Liver (tissue), 9 donors: Measurements from ENCODE around the gene PIP4K2A. TPM values are rescaled to one million over a fixed set of nuclear protein-coding genes. Genes with fewer than 3 reads are reported as not detected.
A peak's percentile ranks its signal among the peaks of the same experiment; 100 is the strongest.

ENCODE experiments used
- DNase-seq: peaks from one replicate; pipeline ENCODE4 v3.0.0-alpha.2; 2017; ENCODE audit warnings: low spot score
- H3K27ac ChIP-seq, 2 donors: one replicate each; pipeline ENCODE4 v1.7.0; 2013; ENCODE audit warnings: inconsistent platforms in 2 of 2, low read length in 2 of 2, control low read depth in 1 of 2, low read depth in 1 of 2, mild to moderate bottlenecking in 1 of 2
- H3K27me3 ChIP-seq, 4 donors: one replicate each; pipeline versions ENCODE4 v1.6.1 to v1.7.0; 2013; ENCODE audit warnings: low read length in 3 of 4, inconsistent platforms in 1 of 4, mild to moderate bottlenecking in 1 of 4, moderate library complexity in 1 of 4; ENCODE audit not compliant: control insufficient read depth in 4 of 4, insufficient read depth in 4 of 4
- H3K36me3 ChIP-seq, 4 donors: one replicate each; pipeline versions ENCODE4 v1.6.1 to v1.7.0; 2013; ENCODE audit warnings: low read length in 3 of 4, mild to moderate bottlenecking in 3 of 4, low read depth in 1 of 4, moderate library complexity in 1 of 4; ENCODE audit not compliant: control insufficient read depth in 4 of 4, insufficient read depth in 3 of 4
- H3K4me1 ChIP-seq, 4 donors: one replicate each; pipeline versions ENCODE4 v1.6.1 to v1.7.0; 2013; ENCODE audit warnings: low read length in 3 of 4, mild to moderate bottlenecking in 3 of 4, moderate library complexity in 1 of 4; ENCODE audit not compliant: control insufficient read depth in 4 of 4, insufficient read depth in 4 of 4
- H3K4me3 ChIP-seq, 3 donors: one replicate each; pipeline versions ENCODE4 v1.6.1 to v1.7.0; 2013; ENCODE audit warnings: low read length in 3 of 3, control low read depth in 1 of 3, low read depth in 1 of 3, mild to moderate bottlenecking in 1 of 3
- H3K9ac ChIP-seq, 2 donors: one replicate each; pipeline ENCODE4 v1.7.0; 2013; ENCODE audit warnings: low read length in 2 of 2, mild to moderate bottlenecking in 2 of 2, moderate library complexity in 2 of 2, control low read depth in 1 of 2, low read depth in 1 of 2
- H3K9me3 ChIP-seq, 4 donors: one replicate each; pipeline versions ENCODE4 v1.6.1 to v1.7.0; 2013; ENCODE audit warnings: low read length in 3 of 4; ENCODE audit not compliant: control insufficient read depth in 4 of 4
- CTCF ChIP-seq: fragments of 150-350 bp; IDR thresholded peaks from 2 replicates; pipeline ENCODE4 v1.5.1; 2017; ENCODE audit warnings: improper control_type of control experiment, low read depth, low read length; ENCODE audit not compliant: missing input control
- EGR1 ChIP-seq, 2 donors: IDR thresholded peaks; 2 replicates each; pipeline ENCODE4 v1.6.1; 2016 to 2018; ENCODE audit warnings: antibody characterized with exemption in 2 of 2, low read depth in 2 of 2
- FOXA1 ChIP-seq: IDR thresholded peaks from 2 replicates; pipeline ENCODE4 v1.6.1; 2016; ENCODE audit warnings: antibody characterized with exemption
- FOXA2 ChIP-seq: IDR thresholded peaks from 2 replicates; pipeline ENCODE4 v1.6.1; 2016; ENCODE audit warnings: antibody characterized with exemption
- GABPA ChIP-seq, 2 donors: IDR thresholded peaks in 1 of 2; conservative IDR thresholded peaks in 1 of 2; 2 replicates each; pipeline ENCODE4 v1.6.1; 2016; ENCODE audit warnings: antibody characterized with exemption in 2 of 2, mild to moderate bottlenecking in 1 of 2, moderate library complexity in 1 of 2
- HNF4A ChIP-seq, 2 donors: conservative IDR thresholded peaks; 2 replicates each; pipeline ENCODE4 v1.6.1; 2016; ENCODE audit warnings: antibody characterized with exemption in 2 of 2, mild to moderate bottlenecking in 2 of 2
- HNF4G ChIP-seq: IDR thresholded peaks from 2 replicates; pipeline ENCODE4 v1.6.1; 2016; ENCODE audit warnings: antibody characterized with exemption
- JUND ChIP-seq, 2 donors: IDR thresholded peaks; 2 replicates each; pipeline ENCODE4 v1.6.1; 2016; ENCODE audit warnings: antibody characterized with exemption in 2 of 2
- NR2F2 ChIP-seq: IDR thresholded peaks from 2 replicates; pipeline ENCODE4 v1.6.1; 2016; ENCODE audit warnings: antibody characterized with exemption
- RAD21 ChIP-seq, 2 donors: IDR thresholded peaks; 2 replicates each; pipeline ENCODE4 v1.6.1; 2016; ENCODE audit warnings: antibody characterized with exemption in 2 of 2, mild to moderate bottlenecking in 2 of 2
- RXRA ChIP-seq, 2 donors: IDR thresholded peaks; 2 replicates each; pipeline ENCODE4 v1.6.1; 2017 to 2018; ENCODE audit warnings: antibody characterized with exemption in 2 of 2, mild to moderate bottlenecking in 1 of 2
- SP1 ChIP-seq: IDR thresholded peaks from 2 replicates; pipeline ENCODE4 v1.6.1; 2018; ENCODE audit warnings: antibody characterized with exemption, mild to moderate bottlenecking
- TAF1 ChIP-seq: conservative IDR thresholded peaks from 2 replicates; pipeline ENCODE4 v1.6.1; 2016; ENCODE audit warnings: antibody characterized with exemption, mild to moderate bottlenecking
- YY1 ChIP-seq: IDR thresholded peaks from 2 replicates; pipeline ENCODE4 v1.6.1; 2016; ENCODE audit warnings: antibody characterized with exemption, mild to moderate bottlenecking
- WGBS: extraction: QIAGEN DNeasy Blood & Tissue Kit; methylation state at CpG from one replicate; pipeline ENCODE4 v1.1.7; 2013; 5-methylcytosine and 5-hydroxymethylcytosine counted together
- polyA plus RNA-seq, 2 donors: library from polyadenylated mRNA; stranded (reverse) in 1 of 2; unstranded in 1 of 2; fragments of 200-250 nt in 1 of 2; fragments of >200 nt in 1 of 2; fragmentation: Nextera tagmentation in 1 of 2; extraction: Ambion mirVana in 1 of 2; gene quantifications; one replicate each; pipeline versions ENCODE4 v1.2.1 to v1.2.3, GENCODE V29; 2013 to 2015
- total RNA-seq, 2 donors: library from RNA; depleted of rRNA; stranded (reverse); fragments of >200 nt; gene quantifications; one replicate each; pipeline ENCODE4 v1.2.3, GENCODE V29; 2014
- TF ChIP-seq, protein P1 (sequence below): IDR thresholded peaks from 2 replicates; pipeline ENCODE4 v1.6.1; 2016; ENCODE audit warnings: antibody characterized with exemption
- TF ChIP-seq, protein P2 (sequence below): IDR thresholded peaks from 2 replicates; pipeline ENCODE4 v1.6.1; 2016; ENCODE audit warnings: antibody characterized with exemption
- TF ChIP-seq, protein P3 (sequence below): IDR thresholded peaks from 2 replicates; pipeline ENCODE4 v1.6.1; 2016; ENCODE audit warnings: antibody characterized with exemption
- TF ChIP-seq, protein P4 (sequence below): IDR thresholded peaks from 2 replicates; pipeline ENCODE4 v1.6.1; 2016; ENCODE audit warnings: antibody characterized with exemption, mild to moderate bottlenecking
- donor health status: healthy.
- donor health status: healthy.
- donor health status: healthy.
- donor health status: healthy.
- donor health status: healthy.

PIP4K2A gene
- total and polyA plus RNA-seq, 4 donors = 6.4 to 53.7 (median 8.6) TPM

DNA sequence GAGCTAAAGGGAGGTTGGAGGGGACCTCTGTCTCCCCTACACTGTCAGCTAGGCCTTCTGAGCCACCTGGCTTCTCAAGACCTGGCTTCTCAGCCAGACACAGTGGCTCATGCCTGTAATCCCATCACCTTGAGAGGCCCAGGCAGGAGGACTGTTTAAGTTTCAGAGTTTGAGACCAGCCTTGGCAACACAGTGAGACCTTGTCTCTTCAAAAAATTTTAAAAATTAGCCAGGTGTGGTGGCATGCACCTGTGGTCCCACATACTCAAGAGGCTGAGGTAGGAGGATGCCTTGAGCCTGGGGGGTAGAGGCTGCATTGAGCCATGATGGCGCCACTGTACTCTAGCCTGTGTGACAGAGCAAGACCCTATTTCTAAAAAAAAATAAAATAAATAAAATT lies 33.1 kb downstream of the PIP4K2A start:
- no peaks in the 10 kb centered on the region for H3K36me3 ChIP-seq
- H3K27me3 ChIP-seq = no peaks in the 10 kb centered on the region
- H3K9ac ChIP-seq = no peak overlapping the region
- H3K4me1 ChIP-seq = peaks cover 4 to 27% (median 18%) of the 10 kb centered on the region in 4 donors
- no peak overlapping the region for H3K4me3 ChIP-seq
- DNase-seq = no peak
- H3K27ac ChIP-seq = peak overlapping the region; percentile 51
- H3K9me3 ChIP-seq = no peaks in the 10 kb centered on the region
- TF ChIP-seq, protein P1, sequence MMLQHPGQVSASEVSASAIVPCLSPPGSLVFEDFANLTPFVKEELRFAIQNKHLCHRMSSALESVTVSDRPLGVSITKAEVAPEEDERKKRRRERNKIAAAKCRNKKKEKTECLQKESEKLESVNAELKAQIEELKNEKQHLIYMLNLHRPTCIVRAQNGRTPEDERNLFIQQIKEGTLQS = no peak
- TF ChIP-seq FOXA2 (no peak), HNF4A (conservative IDR thresholded peaks at IDR 0.05) (no peak), RAD21 (IDR thresholded peaks at IDR 0.05) (no peak), GABPA (IDR thresholded peaks at IDR 0.05 in 1 of 2, conservative IDR thresholded peaks at IDR 0.05 in 1 of 2) (no peak), HNF4G (no peak), NR2F2 (no peak), JUND (IDR thresholded peaks at IDR 0.05) (no peak), EGR1 (IDR thresholded peaks at IDR 0.05; ENCODE audit: low read depth in 2 of 2) (no peak), RXRA (IDR thresholded peaks at IDR 0.05) (no peak)
- TF ChIP-seq, protein P2, sequence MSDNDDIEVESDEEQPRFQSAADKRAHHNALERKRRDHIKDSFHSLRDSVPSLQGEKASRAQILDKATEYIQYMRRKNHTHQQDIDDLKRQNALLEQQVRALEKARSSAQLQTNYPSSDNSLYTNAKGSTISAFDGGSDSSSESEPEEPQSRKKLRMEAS = no peak
- WGBS = 96% methylated on average over 1 of the region's 1 CpG

DNA sequence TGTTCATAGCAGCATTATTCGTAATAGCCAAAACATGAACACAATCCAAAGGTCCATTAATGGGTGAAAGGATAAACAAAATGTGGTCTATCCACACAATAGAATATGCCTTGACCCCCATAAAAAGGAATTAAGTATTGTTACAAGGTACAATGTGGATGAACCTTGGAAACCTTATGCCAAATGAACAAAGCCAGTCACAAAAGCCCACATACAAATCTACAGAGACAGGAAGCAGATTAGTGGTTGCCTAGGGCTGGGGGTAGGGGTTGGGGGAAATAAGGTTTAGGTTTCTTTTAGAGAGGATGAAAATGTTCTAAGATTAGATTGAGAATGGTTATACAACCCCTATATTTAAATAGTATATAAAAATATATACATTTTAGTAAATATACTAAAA lies 34.8 kb downstream of the PIP4K2A start:
- no peak for DNase-seq
- H3K4me1 ChIP-seq = peaks cover 4 to 27% (median 21%) of the 10 kb centered on the region in 4 donors
- WGBS = 99% methylated on average over 1 of the region's 1 CpG
- no peaks in the 10 kb centered on the region for H3K36me3 ChIP-seq
- TF ChIP-seq JUND (IDR thresholded peaks at IDR 0.05) (no peak), TAF1 (no peak)
- H3K27ac ChIP-seq = no peak overlapping the region
- no peak overlapping the region for H3K9ac ChIP-seq
- no peaks in the 10 kb centered on the region for H3K9me3 ChIP-seq
- no peaks in the 10 kb centered on the region for H3K27me3 ChIP-seq
- H3K4me3 ChIP-seq = no peak overlapping the region

GRCh38 chr10:22677333-22677732 lies 37.0 kb downstream of the PIP4K2A start:
- Histone ChIP-seq H3K4me1 (peaks cover 2 to 11% (median 7%) of the 10 kb centered on the region in 4 donors), H3K9ac (no peak overlapping the region), H3K9me3 (no peaks in the 10 kb centered on the region), H3K4me3 (no peak overlapping the region), H3K36me3 (no peaks in the 10 kb centered on the region), H3K27ac (no peak overlapping the region), H3K27me3 (no peaks in the 10 kb centered on the region)
- TF ChIP-seq, protein P3, sequence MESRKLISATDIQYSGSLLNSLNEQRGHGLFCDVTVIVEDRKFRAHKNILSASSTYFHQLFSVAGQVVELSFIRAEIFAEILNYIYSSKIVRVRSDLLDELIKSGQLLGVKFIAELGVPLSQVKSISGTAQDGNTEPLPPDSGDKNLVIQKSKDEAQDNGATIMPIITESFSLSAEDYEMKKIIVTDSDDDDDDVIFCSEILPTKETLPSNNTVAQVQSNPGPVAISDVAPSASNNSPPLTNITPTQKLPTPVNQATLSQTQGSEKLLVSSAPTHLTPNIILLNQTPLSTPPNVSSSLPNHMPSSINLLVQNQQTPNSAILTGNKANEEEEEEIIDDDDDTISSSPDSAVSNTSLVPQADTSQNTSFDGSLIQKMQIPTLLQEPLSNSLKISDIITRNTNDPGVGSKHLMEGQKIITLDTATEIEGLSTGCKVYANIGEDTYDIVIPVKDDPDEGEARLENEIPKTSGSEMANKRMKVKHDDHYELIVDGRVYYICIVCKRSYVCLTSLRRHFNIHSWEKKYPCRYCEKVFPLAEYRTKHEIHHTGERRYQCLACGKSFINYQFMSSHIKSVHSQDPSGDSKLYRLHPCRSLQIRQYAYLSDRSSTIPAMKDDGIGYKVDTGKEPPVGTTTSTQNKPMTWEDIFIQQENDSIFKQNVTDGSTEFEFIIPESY = no peak
- no peak for TF ChIP-seq JUND (IDR thresholded peaks at IDR 0.05)
- no peak for TF ChIP-seq CTCF
- TF ChIP-seq RAD21 (IDR thresholded peaks at IDR 0.05) = no peak
- TF ChIP-seq, protein P1 = no peak
- no peak for TF ChIP-seq EGR1 (IDR thresholded peaks at IDR 0.05; ENCODE audit: low read depth in 2 of 2)
- no peak for TF ChIP-seq FOXA2
- TF ChIP-seq SP1 = no peak
- no peak for TF ChIP-seq NR2F2
- no peak for TF ChIP-seq HNF4G
- TF ChIP-seq GABPA (IDR thresholded peaks at IDR 0.05 in 1 of 2, conservative IDR thresholded peaks at IDR 0.05 in 1 of 2) = no peak
- TF ChIP-seq TAF1 = no peak
- TF ChIP-seq RXRA (IDR thresholded peaks at IDR 0.05) = no peak
- TF ChIP-seq, protein P2 = no peak
- TF ChIP-seq, protein P4, sequence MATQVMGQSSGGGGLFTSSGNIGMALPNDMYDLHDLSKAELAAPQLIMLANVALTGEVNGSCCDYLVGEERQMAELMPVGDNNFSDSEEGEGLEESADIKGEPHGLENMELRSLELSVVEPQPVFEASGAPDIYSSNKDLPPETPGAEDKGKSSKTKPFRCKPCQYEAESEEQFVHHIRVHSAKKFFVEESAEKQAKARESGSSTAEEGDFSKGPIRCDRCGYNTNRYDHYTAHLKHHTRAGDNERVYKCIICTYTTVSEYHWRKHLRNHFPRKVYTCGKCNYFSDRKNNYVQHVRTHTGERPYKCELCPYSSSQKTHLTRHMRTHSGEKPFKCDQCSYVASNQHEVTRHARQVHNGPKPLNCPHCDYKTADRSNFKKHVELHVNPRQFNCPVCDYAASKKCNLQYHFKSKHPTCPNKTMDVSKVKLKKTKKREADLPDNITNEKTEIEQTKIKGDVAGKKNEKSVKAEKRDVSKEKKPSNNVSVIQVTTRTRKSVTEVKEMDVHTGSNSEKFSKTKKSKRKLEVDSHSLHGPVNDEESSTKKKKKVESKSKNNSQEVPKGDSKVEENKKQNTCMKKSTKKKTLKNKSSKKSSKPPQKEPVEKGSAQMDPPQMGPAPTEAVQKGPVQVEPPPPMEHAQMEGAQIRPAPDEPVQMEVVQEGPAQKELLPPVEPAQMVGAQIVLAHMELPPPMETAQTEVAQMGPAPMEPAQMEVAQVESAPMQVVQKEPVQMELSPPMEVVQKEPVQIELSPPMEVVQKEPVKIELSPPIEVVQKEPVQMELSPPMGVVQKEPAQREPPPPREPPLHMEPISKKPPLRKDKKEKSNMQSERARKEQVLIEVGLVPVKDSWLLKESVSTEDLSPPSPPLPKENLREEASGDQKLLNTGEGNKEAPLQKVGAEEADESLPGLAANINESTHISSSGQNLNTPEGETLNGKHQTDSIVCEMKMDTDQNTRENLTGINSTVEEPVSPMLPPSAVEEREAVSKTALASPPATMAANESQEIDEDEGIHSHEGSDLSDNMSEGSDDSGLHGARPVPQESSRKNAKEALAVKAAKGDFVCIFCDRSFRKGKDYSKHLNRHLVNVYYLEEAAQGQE = no peak
- no peak for TF ChIP-seq YY1
- no peak for TF ChIP-seq FOXA1
- TF ChIP-seq HNF4A (conservative IDR thresholded peaks at IDR 0.05) = no peak
- WGBS = 93% methylated on average over 5 of the region's 5 CpGs
- no peak for DNase-seq
